IPS DF 19.7 (cell line): ENCODE data around the gene SORCS1.

Experiments
- DNase-seq: peaks from one replicate; pipeline ENCODE4 v3.0.0-alpha.2; 2013; ENCODE audit warnings: low read depth, low spot score

The SORCS1 gene

DNA sequence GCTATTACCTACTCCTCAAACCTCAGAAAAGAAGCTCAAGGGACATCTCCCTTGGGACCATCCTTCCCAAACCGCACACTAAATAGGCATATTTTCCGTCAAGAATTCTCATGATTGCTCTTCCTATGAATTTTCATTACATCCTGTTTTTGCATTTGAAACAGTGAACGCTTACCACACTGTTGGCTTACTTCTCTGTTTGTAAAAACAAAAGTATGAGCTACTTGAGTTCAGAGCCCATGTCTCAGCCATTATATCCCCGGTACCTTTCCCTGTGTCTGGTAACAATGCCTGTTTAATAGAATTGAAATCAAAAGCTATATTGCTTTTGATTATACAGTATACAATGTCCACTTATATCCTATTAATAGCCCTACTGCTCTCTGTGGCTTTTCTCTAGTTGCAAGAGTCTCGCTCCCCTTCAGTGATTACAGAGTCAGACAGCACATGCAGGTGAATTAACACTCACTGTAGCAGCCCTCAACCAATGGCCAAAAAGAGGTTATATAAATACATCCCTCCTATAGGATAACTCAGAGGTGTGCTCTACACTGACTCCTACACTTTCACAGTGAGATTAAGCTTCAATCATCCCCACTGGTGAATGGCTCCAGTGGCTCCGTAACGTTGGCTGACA is 264.4 kb downstream of the SORCS1 start:
- DNase-seq: no peak

- DNase-seq: no peak
These were observed 266.1 kb downstream of the SORCS1 start for GRCh38 chr10:106898446-106898845.

DNA sequence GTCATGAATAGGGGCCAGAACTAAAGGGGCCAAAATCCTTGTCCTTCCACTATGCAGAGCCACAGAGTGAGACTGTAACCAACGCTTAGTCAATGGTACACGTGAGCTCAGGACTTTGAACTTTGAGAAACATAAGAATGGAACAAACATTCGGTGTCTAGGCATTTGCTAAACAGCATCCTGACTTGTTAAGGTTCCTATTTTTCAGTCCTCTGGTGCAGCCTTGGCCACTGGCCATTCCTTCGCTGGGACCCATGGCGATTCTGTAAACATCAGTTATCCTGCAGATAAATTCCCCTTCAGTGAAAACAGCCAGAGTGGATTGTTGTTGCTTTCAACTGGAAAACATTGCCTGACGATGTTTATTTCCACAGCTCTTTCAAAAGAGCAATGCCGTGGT is 266.8 kb downstream of the SORCS1 start:
- DNase-seq: no peak

- DNase-seq: no peak
These were observed 269.8 kb downstream of the SORCS1 start for GRCh38 chr10:106894692-106895091.

DNA sequence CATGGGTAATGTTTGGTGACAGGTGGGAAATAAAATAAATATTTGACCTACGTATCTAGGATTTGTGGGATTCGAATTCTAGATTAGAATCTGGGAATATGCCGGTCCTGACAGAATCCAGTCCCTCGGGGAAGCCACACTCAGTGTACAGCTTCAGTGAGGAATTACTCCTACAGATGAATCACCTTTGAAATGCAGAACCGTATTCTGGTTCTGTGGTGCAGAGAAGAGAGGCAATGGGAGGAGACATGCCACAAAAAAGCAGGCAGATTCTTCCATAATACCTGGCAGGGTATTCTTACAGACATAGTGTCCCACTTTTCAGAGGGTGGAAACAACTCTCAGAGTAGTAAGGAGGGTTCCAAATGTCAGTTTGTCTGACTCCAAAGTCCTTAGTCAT is 286.9 kb downstream of the SORCS1 start:
- no peak for DNase-seq

- no peak for DNase-seq
These were observed 290.0 kb downstream of the SORCS1 start for GRCh38 chr10:106874604-106874889.

- no peak for DNase-seq
These were observed 290.5 kb downstream of the SORCS1 start for GRCh38 chr10:106873770-106874603.

- DNase-seq: no peak
These were observed 292.3 kb downstream of the SORCS1 start for GRCh38 chr10:106872176-106872575.

- DNase-seq: no peak
These were observed 298.2 kb downstream of the SORCS1 start for GRCh38 chr10:106866244-106866845.

DNA sequence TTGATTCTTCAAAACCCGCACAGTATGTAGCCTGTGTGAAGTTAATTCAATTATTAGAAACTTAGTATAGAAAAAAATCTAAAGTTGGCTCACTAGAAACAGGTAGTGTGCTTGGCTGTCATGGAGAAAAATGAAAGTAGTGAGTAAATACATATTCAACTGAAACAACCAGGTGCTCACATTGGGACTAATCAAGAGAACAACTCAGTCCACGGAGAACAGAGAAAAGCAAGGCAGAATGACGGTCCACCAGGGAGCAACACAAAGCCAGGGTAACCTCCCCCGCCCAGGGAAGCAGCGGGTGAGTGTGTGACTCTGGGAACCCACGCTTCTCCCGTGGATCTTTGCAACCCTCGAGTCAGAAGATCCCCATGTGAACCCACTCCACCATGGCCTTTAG is 300.5 kb downstream of the SORCS1 start:
- DNase-seq: no peak

DNA sequence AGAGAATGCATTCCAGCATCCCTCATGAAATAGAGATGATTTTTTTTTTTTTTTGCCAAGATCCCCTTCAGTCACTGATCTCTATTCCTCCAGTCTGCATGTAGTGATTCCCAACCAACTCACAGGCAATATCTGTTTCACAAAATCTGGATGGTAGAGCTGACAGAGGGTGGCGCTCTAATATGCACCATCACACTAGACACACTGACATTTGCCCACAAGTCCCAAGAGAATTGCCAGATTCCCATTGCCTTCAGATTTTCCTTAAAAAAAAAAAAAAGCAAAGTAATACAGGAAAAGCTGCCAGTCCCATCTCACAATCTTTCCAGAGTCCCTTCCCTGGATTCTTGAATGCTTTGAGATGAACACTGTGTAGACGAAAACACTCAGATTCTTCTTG is 301.0 kb downstream of the SORCS1 start:
- no peak for DNase-seq

DNA sequence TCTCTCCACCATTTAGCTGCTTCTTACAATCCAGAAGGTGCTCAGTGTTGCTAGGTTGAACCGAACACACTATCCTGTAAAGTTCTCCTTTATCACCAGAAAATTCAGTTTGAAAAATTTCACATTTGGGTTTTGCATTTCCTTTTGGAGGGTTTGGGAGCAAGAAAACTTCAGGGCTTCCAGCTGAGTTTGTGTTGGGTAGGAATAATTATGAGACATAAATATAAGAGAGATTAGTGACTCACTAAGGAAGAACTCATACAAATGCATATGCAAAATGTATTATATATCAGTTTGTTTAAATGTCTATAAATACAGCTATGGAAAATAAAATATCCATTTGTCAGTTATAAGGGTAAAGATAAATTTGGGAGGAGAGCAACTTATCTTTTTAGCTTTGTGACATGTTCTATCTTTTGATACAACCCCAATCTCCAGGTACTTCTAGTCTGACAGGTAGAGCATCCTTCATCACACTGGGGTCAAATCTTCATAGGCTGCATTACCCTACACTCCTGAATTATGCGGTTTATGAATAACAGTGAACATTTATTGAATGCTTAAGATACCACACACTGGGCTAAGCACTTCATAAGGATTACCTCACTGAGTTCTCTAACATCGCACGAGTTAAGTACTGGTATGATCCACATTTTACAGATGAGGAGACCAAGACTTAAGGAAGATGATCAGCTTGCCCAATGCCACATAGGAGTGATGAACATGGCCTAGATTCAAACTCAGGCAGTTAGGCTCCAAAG is 304.4 kb downstream of the SORCS1 start:
- DNase-seq: no peak

- no peak for DNase-seq
These were observed 306.8 kb downstream of the SORCS1 start for GRCh38 chr10:106857728-106858127.

DNA sequence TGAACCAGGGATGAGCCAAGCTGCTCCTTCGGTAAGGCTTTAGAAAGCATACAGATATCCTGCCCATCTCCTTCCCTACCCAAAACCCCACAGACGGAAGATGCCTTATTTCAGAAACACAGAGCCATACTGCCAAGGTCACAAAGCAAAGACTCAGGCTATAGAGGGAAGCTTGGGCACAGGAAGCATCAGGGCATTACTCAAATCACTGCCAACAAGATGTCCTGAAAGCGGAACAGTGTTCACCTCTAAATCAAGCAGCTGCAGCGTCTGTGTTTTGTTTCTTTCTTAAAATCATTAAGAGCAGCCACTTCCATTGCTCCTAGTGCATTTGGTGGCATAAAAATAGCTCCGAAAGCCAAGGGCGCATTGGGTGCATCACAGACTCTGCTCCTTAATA is 307.3 kb downstream of the SORCS1 start:
- no peak for DNase-seq

- DNase-seq: no peak
These were observed 327.4 kb downstream of the SORCS1 start for GRCh38 chr10:106836933-106837663.

DNA sequence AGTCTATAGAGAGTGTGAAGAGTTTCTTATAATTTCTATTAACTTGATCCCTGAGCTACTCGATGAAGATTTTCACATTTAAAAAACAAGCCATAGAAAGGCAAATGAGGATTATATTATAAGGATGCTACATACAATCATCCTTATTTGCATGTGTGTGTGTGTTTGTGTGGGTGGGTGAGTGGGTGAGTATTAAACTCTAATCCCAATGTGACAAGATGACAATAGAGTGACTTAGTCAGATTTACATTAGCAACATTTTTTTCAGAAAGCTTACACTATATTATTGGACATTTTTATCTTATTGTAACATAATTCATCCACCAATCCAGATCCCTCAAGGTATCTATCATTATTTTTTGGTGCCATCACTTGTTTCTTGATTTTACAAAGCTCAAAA is 331.7 kb downstream of the SORCS1 start:
- DNase-seq: no peak

- DNase-seq: no peak
These were observed 334.0 kb downstream of the SORCS1 start for GRCh38 chr10:106830471-106830870.

- no peak for DNase-seq
These were observed 334.5 kb downstream of the SORCS1 start for GRCh38 chr10:106830006-106830405.

DNA sequence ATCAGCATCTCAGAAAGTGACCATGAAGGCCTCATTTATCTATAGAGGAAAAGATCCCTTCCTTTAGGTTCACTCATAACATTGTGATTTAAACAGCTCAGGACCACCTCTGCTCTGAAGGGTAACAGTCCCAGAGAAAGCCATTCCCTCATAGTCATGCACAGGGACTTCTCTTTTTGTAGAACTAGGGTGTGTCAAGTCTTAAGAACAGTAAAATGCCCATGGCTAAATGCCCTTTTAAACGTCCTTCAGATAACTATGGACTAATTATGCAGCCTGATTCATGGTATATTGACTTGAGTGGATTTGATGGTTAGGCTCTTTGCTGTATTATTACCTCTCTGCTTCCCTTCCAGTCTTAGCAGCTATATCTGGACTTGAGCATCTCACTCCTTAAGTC is 337.8 kb downstream of the SORCS1 start:
- DNase-seq: no peak

- DNase-seq: no peak
These were observed 338.7 kb downstream of the SORCS1 start for GRCh38 chr10:106825576-106826364.

DNA sequence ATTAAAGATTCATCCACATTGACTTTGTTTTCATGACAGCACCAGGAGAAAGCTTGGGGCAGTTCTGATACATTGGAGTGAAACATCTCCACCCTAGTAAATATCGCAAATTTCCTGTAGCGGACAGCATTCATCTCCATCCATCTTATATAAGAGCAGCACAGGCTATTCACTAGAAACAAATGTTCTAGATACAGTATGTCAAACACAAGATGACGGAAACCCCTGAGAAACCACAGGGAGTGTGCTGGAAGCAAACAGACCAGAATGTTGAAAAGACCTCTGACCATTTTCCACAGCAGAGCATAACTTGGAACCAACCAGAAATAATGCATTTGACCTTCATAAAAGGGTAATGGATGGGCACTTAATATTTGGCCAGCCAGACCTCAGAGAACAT is 343.9 kb downstream of the SORCS1 start:
- DNase-seq: no peak
